Sigmoid colon (tissue), 7 donors: Measurements from ENCODE around the gene WDR37. TPM values are rescaled to one million over a fixed set of nuclear protein-coding genes. Genes with fewer than 3 reads are reported as not detected.

Source experiments
- DNase-seq: peaks from one replicate; pipeline ENCODE4 v3.0.0-alpha.2; 2019
- H3K27ac ChIP-seq, 4 donors: fragments of 200-600 bp; sonication (generic); one replicate each; pipeline ENCODE4 v1.5.1; 2016 to 2019; ENCODE audit warnings: mild to moderate bottlenecking in 1 of 4
- H3K27me3 ChIP-seq, 3 donors: fragments of 200-600 bp; sonication (generic); one replicate each; pipeline ENCODE4 v1.5.1; 2019; ENCODE audit warnings: mild to moderate bottlenecking in 1 of 3
- H3K36me3 ChIP-seq, 4 donors: fragments of 200-600 bp; sonication (generic); one replicate each; pipeline ENCODE4 v1.5.1; 2016 to 2019
- H3K4me1 ChIP-seq, 4 donors: fragments of 200-600 bp; sonication (generic); one replicate each; pipeline ENCODE4 v1.5.1; 2017 to 2019
- H3K4me3 ChIP-seq, 4 donors: fragments of 200-600 bp; sonication (generic); one replicate each; pipeline ENCODE4 v1.5.1; 2017 to 2019; ENCODE audit warnings: mild to moderate bottlenecking in 2 of 4, moderate library complexity in 1 of 4
- H3K9me3 ChIP-seq, 4 donors: fragments of 200-600 bp in 3 of 4; sonication (generic) in 3 of 4; one replicate each; pipeline versions ENCODE4 v1.5.1 to v1.6.1; 2013 to 2019
- CTCF ChIP-seq, 4 experiments: fragments of 450-650 bp in 3 of 4; fragments of 200-600 bp in 1 of 4; IDR thresholded peaks; one replicate each; pipeline ENCODE4 v1.5.1; 2016 to 2019; ENCODE audit warnings: antibody characterized with exemption in 4 of 4, mild to moderate bottlenecking in 3 of 4, moderate library complexity in 2 of 4
- EP300 ChIP-seq, 4 donors: sonication (generic); formaldehyde crosslinking; IDR thresholded peaks; one replicate each; pipeline ENCODE4 v1.6.1; 2017; ENCODE audit warnings: antibody characterized with exemption in 4 of 4
- POLR2A ChIP-seq, 2 donors: fragments of 450-650 bp; IDR thresholded peaks; one replicate each; pipeline ENCODE4 v1.6.1; 2016; ENCODE audit warnings: antibody characterized with exemption in 2 of 2, mild to moderate bottlenecking in 2 of 2, moderate library complexity in 2 of 2
- POLR2AphosphoS5 ChIP-seq, 4 donors: sonication (generic); formaldehyde crosslinking; IDR thresholded peaks; one replicate each; pipeline ENCODE4 v1.6.1; 2017; ENCODE audit warnings: antibody characterized with exemption in 4 of 4
- whole genome bisulfite sequencing, 2 donors: extraction: QIAGEN DNeasy Blood & Tissue Kit; methylation state at CpG; one replicate each; pipeline ENCODE4 v1.1.7; 2013; 5-methylcytosine and 5-hydroxymethylcytosine counted together
- intact Hi-C: fragments of 100-400 bp; cut with DNase I; formaldehyde crosslinking; loops from one replicate; pipeline ENCODE4 v1.15.1; 2023
- polyA plus RNA-seq, 3 donors: library from polyadenylated mRNA; stranded (reverse); fragments of 200-250 nt; gene quantifications; one replicate each; pipeline ENCODE4 v1.2.3, GENCODE V29; 2013
- total RNA-seq, 4 donors: library from RNA; depleted of rRNA; stranded (reverse); fragments of >200 nt; gene quantifications; one replicate each; pipeline ENCODE4 v1.1.0, GENCODE V29; 2016
- donor health status: healthy with polysubstance abuse.
- donor health status: Bipolar disorder and iron deficiency.
- donor health status: healthy.

WDR37 gene
- total and polyA plus RNA-seq, 7 donors: 5.4 to 25.5 (median 10.6) TPM

- peaks cover 17 to 100% (median 49%) of the 10 kb centered on the region in 4 donors for H3K36me3 ChIP-seq
- H3K9me3 ChIP-seq: no peaks in the 10 kb centered on the region
- no peaks in the 10 kb centered on the region for H3K27me3 ChIP-seq
- intact Hi-C loops: no loop called here
- no peaks in the 10 kb centered on the region for H3K4me1 ChIP-seq
- H3K4me3 ChIP-seq: no peak overlapping the region
- H3K27ac ChIP-seq: no peak overlapping the region
- DNase-seq: no peak
- WGBS, 2 donors: 80 to 95% methylated on average over 4 of the region's 4 CpGs
- no peak for TF ChIP-seq EP300 (IDR thresholded peaks at IDR 0.05)
- no peak for TF ChIP-seq POLR2A (IDR thresholded peaks at IDR 0.05)
- TF ChIP-seq POLR2AphosphoS5 (IDR thresholded peaks at IDR 0.05): no peak
- no peak for TF ChIP-seq CTCF (IDR thresholded peaks at IDR 0.05)
These were observed 29.1 kb downstream of the WDR37 start for GRCh38 chr10:1085258-1085657.

GRCh38 chr10:1086787-1087186, 30.6 kb downstream of the WDR37 start:
- Histone ChIP-seq H3K9me3 (no peaks in the 10 kb centered on the region), H3K27ac (no peak overlapping the region), H3K4me3 (no peak overlapping the region), H3K4me1 (no peaks in the 10 kb centered on the region), H3K36me3 (peaks cover 17 to 99% (median 48%) of the 10 kb centered on the region in 4 donors), H3K27me3 (no peaks in the 10 kb centered on the region)
- no peak for DNase-seq
- TF ChIP-seq POLR2AphosphoS5 (IDR thresholded peaks at IDR 0.05) (no peak), POLR2A (IDR thresholded peaks at IDR 0.05) (no peak), CTCF (IDR thresholded peaks at IDR 0.05) (no peak), EP300 (IDR thresholded peaks at IDR 0.05) (no peak)
- intact Hi-C loops: no loop called here
- WGBS, 2 donors: 80 to 92% methylated on average over 13 of the region's 13 CpGs

- Histone ChIP-seq H3K27ac (no peak overlapping the region), H3K27me3 (no peaks in the 10 kb centered on the region), H3K36me3 (peaks cover 17 to 84% (median 45%) of the 10 kb centered on the region in 4 donors), H3K4me3 (no peak overlapping the region), H3K9me3 (no peaks in the 10 kb centered on the region), H3K4me1 (no peaks in the 10 kb centered on the region)
- intact Hi-C loops: no loop called here
- 88% methylated on average over 19 of the region's 19 CpGs for WGBS, 2 donors
- no peak for TF ChIP-seq EP300 (IDR thresholded peaks at IDR 0.05)
- DNase-seq: no peak
These were observed 33.0 kb downstream of the WDR37 start for GRCh38 chr10:1089017-1089689.

- DNase-seq: no peak
- peaks cover 11 to 81% (median 32%) of the 10 kb centered on the region in 4 donors for H3K36me3 ChIP-seq
- intact Hi-C loops: no loop called here
- no peak overlapping the region for H3K27ac ChIP-seq
- H3K9me3 ChIP-seq: no peaks in the 10 kb centered on the region
- no peaks in the 10 kb centered on the region for H3K4me1 ChIP-seq
- no peak for TF ChIP-seq POLR2AphosphoS5 (IDR thresholded peaks at IDR 0.05)
- no peak for TF ChIP-seq EP300 (IDR thresholded peaks at IDR 0.05)
- TF ChIP-seq POLR2A (IDR thresholded peaks at IDR 0.05): no peak
- no peak for TF ChIP-seq CTCF (IDR thresholded peaks at IDR 0.05)
- WGBS, 2 donors: 96 to 97% methylated on average over 14 of the region's 14 CpGs
- no peak overlapping the region for H3K4me3 ChIP-seq
- no peaks in the 10 kb centered on the region for H3K27me3 ChIP-seq
These were observed 34.5 kb downstream of the WDR37 start for GRCh38 chr10:1090696-1091095.

GRCh38 chr10:1093696-1094095, 37.5 kb downstream of the WDR37 start:
- no peak overlapping the region for H3K4me3 ChIP-seq
- TF ChIP-seq CTCF (IDR thresholded peaks at IDR 0.05) (no peak), POLR2A (IDR thresholded peaks at IDR 0.05) (no peak), POLR2AphosphoS5 (IDR thresholded peaks at IDR 0.05) (no peak), EP300 (IDR thresholded peaks at IDR 0.05) (no peak)
- intact Hi-C loops: no loop called here
- no peaks in the 10 kb centered on the region for H3K9me3 ChIP-seq
- WGBS, 2 donors: 96% methylated on average over 9 of the region's 9 CpGs
- H3K27ac ChIP-seq: no peak overlapping the region
- H3K27me3 ChIP-seq: no peaks in the 10 kb centered on the region
- H3K36me3 ChIP-seq: peaks cover 9 to 76% (median 23%) of the 10 kb centered on the region in 4 donors
- H3K4me1 ChIP-seq: peaks cover 0 to 5% (median 0%) of the 10 kb centered on the region in 4 donors
- no peak for DNase-seq
